Measurements from ENCODE around the gene DAB2IP. TPM values are rescaled to one million over a fixed set of nuclear protein-coding genes. Genes with fewer than 3 reads are reported as not detected.

Gene DAB2IP
- total RNA-seq (ENCODE audit: low replicate concordance), result 24.3 and 41.7 TPM in 2 replicates

DNA sequence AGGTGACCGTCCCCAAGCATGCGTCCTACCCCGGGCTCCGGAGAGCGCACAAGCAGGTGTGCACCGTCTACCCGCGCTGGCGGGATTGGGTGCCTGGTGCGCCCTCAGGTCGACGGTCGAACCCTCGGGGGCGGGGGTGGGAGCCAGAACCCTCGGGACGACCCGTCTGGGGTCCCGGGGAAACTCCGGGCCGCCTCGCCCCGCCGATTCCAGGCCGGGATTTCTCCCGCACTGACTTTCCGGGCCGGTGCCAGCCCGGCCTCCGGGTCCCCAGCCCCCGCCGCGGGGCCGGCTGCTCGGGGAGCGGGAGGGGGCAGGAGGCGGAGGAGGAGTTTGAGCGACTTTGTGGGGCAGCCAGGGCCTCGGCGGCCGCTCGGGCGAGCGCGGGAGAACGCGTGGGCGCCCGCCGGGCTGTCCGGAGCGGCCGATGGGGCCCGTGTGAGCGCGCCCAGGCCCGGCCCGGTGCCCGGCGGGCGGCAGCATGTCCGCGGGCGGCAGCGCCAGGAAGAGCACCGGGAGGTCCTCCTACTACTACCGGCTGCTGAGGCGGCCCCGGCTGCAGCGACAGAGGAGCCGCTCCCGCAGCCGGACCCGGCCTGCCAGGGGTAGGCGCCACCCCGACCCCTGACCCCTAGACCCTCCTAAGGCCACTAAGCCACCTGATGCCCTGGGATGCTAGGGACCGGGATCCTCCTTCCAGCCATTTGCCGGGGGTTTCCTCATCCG is at the start of gene DAB2IP:
Gene DAB2IP (plus strand): TSS at position 340 of the 726 bp plus-strand sequence. CDS start 142 bp downstream, at position 482.
- no peaks in the 10 kb centered on the region for H3K9me3 Mint-ChIP-seq
- Histone ChIP-seq H3K9ac (peak within 1 kb of the TSS; percentile 21), H3K4me1 (peaks cover 30% of the 10 kb centered on the region), H3K27me3 (no peaks in the 10 kb centered on the region), H4K20me1 (ENCODE audit: low read depth) (peaks cover 51% of the 10 kb centered on the region), H3K9me3 (ENCODE audit: low read depth) (no peaks in the 10 kb centered on the region), H3F3A (ENCODE audit: low read depth) (peaks cover 22% of the 10 kb centered on the region), H2AFZ (replicated peaks) (no peak within 1 kb of the TSS), H3K27ac (no peak within 1 kb of the TSS), H3K36me3 (no peaks in the 10 kb centered on the region), H3K79me2 (ENCODE audit: low read depth) (peaks cover 59% of the 10 kb centered on the region), H3K4me2 (peak within 1 kb of the TSS; percentile 98), H3K4me3 (peak within 1 kb of the TSS; percentile 89)
- no peak for TF ChIP-seq EZH2 (IDR thresholded peaks at IDR 0.05)
- TF ChIP-seq, protein P1, sequence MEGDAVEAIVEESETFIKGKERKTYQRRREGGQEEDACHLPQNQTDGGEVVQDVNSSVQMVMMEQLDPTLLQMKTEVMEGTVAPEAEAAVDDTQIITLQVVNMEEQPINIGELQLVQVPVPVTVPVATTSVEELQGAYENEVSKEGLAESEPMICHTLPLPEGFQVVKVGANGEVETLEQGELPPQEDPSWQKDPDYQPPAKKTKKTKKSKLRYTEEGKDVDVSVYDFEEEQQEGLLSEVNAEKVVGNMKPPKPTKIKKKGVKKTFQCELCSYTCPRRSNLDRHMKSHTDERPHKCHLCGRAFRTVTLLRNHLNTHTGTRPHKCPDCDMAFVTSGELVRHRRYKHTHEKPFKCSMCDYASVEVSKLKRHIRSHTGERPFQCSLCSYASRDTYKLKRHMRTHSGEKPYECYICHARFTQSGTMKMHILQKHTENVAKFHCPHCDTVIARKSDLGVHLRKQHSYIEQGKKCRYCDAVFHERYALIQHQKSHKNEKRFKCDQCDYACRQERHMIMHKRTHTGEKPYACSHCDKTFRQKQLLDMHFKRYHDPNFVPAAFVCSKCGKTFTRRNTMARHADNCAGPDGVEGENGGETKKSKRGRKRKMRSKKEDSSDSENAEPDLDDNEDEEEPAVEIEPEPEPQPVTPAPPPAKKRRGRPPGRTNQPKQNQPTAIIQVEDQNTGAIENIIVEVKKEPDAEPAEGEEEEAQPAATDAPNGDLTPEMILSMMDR (IDR thresholded peaks at IDR 0.05), result no peak
- no peak for TF ChIP-seq EZH2phosphoT487 (IDR thresholded peaks at IDR 0.05)
- peaks cover 4% of the 10 kb centered on the region for H3K27me3 Mint-ChIP-seq (ENCODE audit: insufficient read depth, low read depth)
- peak within 1 kb of the TSS; percentile 92 for H3K4me3 Mint-ChIP-seq
- peaks cover 65% of the 10 kb centered on the region for H3K4me1 Mint-ChIP-seq
- peak within 1 kb of the TSS; percentile 96 for H3K27ac Mint-ChIP-seq
- peaks cover 2% of the 10 kb centered on the region for H3K36me3 Mint-ChIP-seq
- peak; percentile 94 for DNase-seq (ENCODE audit: low spot score)

DNA sequence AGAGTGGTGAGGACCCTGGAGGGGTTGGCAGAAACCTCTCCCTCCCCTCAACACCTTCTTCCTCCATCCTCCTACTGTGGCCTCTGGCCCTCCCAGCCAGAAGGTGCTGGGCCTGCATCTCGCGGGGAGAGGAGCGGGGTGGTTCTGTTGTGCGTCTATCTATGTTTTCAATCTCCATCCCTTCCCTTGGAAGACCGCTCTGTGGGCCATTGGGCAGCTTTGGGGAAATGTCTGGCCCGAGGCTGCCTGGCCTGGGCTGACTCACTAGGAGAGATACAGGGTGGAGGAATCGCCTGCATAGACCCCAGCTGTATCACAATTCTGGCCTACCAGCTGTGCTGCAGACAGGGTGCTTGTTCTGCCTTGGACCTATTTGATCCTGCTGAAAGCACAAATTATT is 48.4 kb upstream of the DAB2IP start:
- peaks cover 27% of the 10 kb centered on the region for H3K27me3 Mint-ChIP-seq (ENCODE audit: insufficient read depth, low read depth)
- Histone ChIP-seq H3K9ac (no peak overlapping the region), H3K9me3 (ENCODE audit: low read depth) (no peaks in the 10 kb centered on the region)

DNA sequence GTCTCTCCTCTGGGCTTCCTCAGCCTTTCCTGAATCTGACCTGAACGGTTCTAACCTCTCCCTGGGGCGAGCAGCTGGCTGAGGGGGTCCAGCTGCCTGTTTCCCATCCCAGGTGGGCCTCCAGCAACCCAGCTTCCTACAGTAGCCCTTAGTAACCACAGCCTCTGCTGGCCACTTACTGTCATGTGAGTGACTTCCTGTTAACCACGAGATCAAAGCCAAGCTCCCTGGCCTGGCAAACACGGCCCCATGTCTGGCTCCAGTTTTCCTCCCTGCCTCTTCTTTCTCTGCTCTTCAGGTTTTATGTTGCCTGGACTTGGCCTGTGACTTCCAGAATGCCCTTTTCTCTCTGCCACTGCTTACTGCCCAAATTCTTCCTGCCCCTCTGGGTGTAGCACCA is 47.2 kb upstream of the DAB2IP start:
- peaks cover 13% of the 10 kb centered on the region for H3K4me1 ChIP-seq
- H2AFZ ChIP-seq (replicated peaks), result no peak overlapping the region
- H3K79me2 ChIP-seq (ENCODE audit: low read depth), result peaks cover 19% of the 10 kb centered on the region
- Mint-ChIP-seq H3K9me3 (no peaks in the 10 kb centered on the region), H3K4me1 (peaks cover 39% of the 10 kb centered on the region), H3K4me3 (no peak overlapping the region), H3K36me3 (no peaks in the 10 kb centered on the region), H3K27me3 (ENCODE audit: insufficient read depth, low read depth) (peaks cover 24% of the 10 kb centered on the region), H3K27ac (no peak overlapping the region)
- no peak for DNase-seq (ENCODE audit: low spot score)
- H3K27me3 ChIP-seq, result peaks cover 13% of the 10 kb centered on the region
- H3K4me2 ChIP-seq, result no peak overlapping the region
- H3K4me3 ChIP-seq, result no peak overlapping the region
- peaks cover 77% of the 10 kb centered on the region for H4K20me1 ChIP-seq (ENCODE audit: low read depth)
- H3K27ac ChIP-seq, result no peak overlapping the region
- TF ChIP-seq, protein P1 (IDR thresholded peaks at IDR 0.05), result no peak
- TF ChIP-seq EZH2phosphoT487 (IDR thresholded peaks at IDR 0.05), result no peak
- no peak for TF ChIP-seq EZH2 (IDR thresholded peaks at IDR 0.05)
- no peak overlapping the region for H3K9ac ChIP-seq
- H3F3A ChIP-seq (ENCODE audit: low read depth), result peaks cover 15% of the 10 kb centered on the region
- H3K36me3 ChIP-seq, result no peaks in the 10 kb centered on the region
- H3K9me3 ChIP-seq (ENCODE audit: low read depth), result no peaks in the 10 kb centered on the region

More for the DNA sequence above, 48.4 kb upstream of the DAB2IP start:
- H3K4me1 Mint-ChIP-seq, result peaks cover 35% of the 10 kb centered on the region
- Histone ChIP-seq H3K4me1 (peaks cover 12% of the 10 kb centered on the region), H3K4me2 (no peak overlapping the region), H4K20me1 (ENCODE audit: low read depth) (peaks cover 68% of the 10 kb centered on the region), H3K79me2 (ENCODE audit: low read depth) (peaks cover 19% of the 10 kb centered on the region), H3K27ac (no peak overlapping the region), H2AFZ (replicated peaks) (no peak overlapping the region), H3K36me3 (no peaks in the 10 kb centered on the region), H3F3A (ENCODE audit: low read depth) (peaks cover 23% of the 10 kb centered on the region), H3K4me3 (no peak overlapping the region), H3K27me3 (peaks cover 13% of the 10 kb centered on the region)
- H3K27ac Mint-ChIP-seq, result no peak overlapping the region
- TF ChIP-seq, protein P1 (IDR thresholded peaks at IDR 0.05), result no peak
- TF ChIP-seq EZH2phosphoT487 (IDR thresholded peaks at IDR 0.05), result no peak
- TF ChIP-seq EZH2 (IDR thresholded peaks at IDR 0.05), result no peak
- H3K9me3 Mint-ChIP-seq, result no peaks in the 10 kb centered on the region
- H3K4me3 Mint-ChIP-seq, result no peak overlapping the region
- DNase-seq (ENCODE audit: low spot score), result no peak
- H3K36me3 Mint-ChIP-seq, result no peaks in the 10 kb centered on the region

All from neural progenitor cell (in vitro differentiated cells).